ENCODE measurements around the gene SMYD4. TPM values are rescaled to one million over a fixed set of nuclear protein-coding genes. Genes with fewer than 3 reads are reported as not detected.

SMYD4 gene
- total and polyA plus RNA-seq, 2 experiments from 2014 or later, result 17.0 to 21.9 TPM

DNA sequence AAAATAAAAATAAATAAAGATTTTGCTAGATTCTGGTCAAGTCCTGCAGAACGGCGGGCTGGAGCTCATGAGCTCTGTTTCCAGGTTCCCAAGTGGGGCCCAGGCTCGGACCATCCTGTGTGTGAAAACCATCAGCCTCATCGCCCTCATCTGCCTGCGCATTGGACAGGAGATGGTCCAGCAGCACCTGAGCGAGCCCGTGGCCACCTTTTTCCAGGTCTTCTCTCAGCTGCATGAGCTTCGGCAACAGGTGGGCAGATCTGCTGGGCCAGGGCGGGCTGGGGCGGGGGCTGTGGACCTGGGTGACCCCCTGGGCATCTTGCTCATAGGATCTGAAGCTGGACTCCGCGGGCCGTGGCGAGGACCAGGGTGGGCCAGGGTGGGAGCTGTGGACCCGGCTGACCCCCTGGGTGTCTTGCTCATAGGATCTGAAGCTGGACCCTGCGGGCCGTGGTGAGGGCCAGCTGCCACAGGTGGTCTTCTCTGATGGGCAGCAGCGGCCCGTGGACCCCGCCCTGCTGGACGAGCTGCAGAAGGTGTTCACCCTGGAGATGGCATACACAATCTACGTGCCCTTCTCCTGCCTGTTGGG, 97.4 kb downstream of the SMYD4 start:
- H3K27ac ChIP-seq (ENCODE audit: low read depth), result no peak overlapping the region
- H3K36me3 ChIP-seq (ENCODE audit: insufficient read depth), result no peaks in the 10 kb centered on the region
- H2AFZ ChIP-seq, result no peak overlapping the region

More for the DNA sequence above, 97.4 kb downstream of the SMYD4 start:
- Mint-ChIP-seq H3K27me3 (ENCODE audit: insufficient read depth, low read depth, poor library complexity) (peaks cover 18% of the 10 kb centered on the region), H3K36me3 (ENCODE audit: low read depth) (peaks cover 13% of the 10 kb centered on the region), H3K27ac (no peak overlapping the region), H3K4me1 (peaks cover 3% of the 10 kb centered on the region; the same call in 2 of the 3 replicates), H3K9me3 (peaks cover 5% of the 10 kb centered on the region; the same call in 2 of the 3 replicates), H3K4me3 (no peak overlapping the region)
- no peaks in the 10 kb centered on the region for H4K20me1 ChIP-seq (replicated peaks; ENCODE audit: insufficient read depth)
- DNase-seq (ENCODE audit: low spot score), result no peak
- H3K4me1 ChIP-seq (ENCODE audit: insufficient read depth), result no peaks in the 10 kb centered on the region
- H3K27me3 ChIP-seq (ENCODE audit: insufficient read depth), result no peaks in the 10 kb centered on the region
- H3F3A ChIP-seq (replicated peaks; ENCODE audit: low read depth), result no peaks in the 10 kb centered on the region
- H3K9me2 ChIP-seq (ENCODE audit: insufficient read depth), result no peaks in the 10 kb centered on the region
- TF ChIP-seq, protein P1, sequence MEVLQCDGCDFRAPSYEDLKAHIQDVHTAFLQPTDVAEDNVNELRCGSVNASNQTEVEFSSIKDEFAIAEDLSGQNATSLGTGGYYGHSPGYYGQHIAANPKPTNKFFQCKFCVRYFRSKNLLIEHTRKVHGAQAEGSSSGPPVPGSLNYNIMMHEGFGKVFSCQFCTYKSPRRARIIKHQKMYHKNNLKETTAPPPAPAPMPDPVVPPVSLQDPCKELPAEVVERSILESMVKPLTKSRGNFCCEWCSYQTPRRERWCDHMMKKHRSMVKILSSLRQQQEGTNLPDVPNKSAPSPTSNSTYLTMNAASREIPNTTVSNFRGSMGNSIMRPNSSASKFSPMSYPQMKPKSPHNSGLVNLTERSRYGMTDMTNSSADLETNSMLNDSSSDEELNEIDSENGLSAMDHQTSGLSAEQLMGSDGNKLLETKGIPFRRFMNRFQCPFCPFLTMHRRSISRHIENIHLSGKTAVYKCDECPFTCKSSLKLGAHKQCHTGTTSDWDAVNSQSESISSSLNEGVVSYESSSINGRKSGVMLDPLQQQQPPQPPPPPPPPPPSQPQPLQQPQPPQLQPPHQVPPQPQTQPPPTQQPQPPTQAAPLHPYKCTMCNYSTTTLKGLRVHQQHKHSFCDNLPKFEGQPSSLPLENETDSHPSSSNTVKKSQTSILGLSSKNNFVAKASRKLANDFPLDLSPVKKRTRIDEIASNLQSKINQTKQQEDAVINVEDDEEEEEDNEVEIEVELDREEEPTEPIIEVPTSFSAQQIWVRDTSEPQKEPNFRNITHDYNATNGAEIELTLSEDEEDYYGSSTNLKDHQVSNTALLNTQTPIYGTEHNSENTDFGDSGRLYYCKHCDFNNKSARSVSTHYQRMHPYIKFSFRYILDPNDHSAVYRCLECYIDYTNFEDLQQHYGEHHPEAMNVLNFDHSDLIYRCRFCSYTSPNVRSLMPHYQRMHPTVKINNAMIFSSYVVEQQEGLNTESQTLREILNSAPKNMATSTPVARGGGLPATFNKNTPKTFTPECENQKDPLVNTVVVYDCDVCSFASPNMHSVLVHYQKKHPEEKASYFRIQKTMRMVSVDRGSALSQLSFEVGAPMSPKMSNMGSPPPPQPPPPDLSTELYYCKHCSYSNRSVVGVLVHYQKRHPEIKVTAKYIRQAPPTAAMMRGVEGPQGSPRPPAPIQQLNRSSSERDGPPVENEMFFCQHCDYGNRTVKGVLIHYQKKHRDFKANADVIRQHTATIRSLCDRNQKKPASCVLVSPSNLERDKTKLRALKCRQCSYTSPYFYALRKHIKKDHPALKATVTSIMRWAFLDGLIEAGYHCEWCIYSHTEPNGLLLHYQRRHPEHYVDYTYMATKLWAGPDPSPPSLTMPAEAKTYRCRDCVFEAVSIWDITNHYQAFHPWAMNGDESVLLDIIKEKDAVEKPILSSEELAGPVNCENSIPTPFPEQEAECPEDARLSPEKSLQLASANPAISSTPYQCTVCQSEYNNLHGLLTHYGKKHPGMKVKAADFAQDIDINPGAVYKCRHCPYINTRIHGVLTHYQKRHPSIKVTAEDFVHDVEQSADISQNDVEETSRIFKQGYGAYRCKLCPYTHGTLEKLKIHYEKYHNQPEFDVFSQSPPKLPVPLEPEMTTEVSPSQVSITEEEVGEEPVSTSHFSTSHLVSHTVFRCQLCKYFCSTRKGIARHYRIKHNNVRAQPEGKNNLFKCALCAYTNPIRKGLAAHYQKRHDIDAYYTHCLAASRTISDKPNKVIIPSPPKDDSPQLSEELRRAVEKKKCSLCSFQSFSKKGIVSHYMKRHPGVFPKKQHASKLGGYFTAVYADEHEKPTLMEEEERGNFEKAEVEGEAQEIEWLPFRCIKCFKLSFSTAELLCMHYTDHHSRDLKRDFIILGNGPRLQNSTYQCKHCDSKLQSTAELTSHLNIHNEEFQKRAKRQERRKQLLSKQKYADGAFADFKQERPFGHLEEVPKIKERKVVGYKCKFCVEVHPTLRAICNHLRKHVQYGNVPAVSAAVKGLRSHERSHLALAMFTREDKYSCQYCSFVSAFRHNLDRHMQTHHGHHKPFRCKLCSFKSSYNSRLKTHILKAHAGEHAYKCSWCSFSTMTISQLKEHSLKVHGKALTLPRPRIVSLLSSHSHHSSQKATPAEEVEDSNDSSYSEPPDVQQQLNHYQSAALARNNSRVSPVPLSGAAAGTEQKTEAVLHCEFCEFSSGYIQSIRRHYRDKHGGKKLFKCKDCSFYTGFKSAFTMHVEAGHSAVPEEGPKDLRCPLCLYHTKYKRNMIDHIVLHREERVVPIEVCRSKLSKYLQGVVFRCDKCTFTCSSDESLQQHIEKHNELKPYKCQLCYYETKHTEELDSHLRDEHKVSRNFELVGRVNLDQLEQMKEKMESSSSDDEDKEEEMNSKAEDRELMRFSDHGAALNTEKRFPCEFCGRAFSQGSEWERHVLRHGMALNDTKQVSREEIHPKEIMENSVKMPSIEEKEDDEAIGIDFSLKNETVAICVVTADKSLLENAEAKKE (CRISPR knock-in tag; IDR thresholded peaks at IDR 0.05), result no peak
- TF ChIP-seq, protein P2, sequence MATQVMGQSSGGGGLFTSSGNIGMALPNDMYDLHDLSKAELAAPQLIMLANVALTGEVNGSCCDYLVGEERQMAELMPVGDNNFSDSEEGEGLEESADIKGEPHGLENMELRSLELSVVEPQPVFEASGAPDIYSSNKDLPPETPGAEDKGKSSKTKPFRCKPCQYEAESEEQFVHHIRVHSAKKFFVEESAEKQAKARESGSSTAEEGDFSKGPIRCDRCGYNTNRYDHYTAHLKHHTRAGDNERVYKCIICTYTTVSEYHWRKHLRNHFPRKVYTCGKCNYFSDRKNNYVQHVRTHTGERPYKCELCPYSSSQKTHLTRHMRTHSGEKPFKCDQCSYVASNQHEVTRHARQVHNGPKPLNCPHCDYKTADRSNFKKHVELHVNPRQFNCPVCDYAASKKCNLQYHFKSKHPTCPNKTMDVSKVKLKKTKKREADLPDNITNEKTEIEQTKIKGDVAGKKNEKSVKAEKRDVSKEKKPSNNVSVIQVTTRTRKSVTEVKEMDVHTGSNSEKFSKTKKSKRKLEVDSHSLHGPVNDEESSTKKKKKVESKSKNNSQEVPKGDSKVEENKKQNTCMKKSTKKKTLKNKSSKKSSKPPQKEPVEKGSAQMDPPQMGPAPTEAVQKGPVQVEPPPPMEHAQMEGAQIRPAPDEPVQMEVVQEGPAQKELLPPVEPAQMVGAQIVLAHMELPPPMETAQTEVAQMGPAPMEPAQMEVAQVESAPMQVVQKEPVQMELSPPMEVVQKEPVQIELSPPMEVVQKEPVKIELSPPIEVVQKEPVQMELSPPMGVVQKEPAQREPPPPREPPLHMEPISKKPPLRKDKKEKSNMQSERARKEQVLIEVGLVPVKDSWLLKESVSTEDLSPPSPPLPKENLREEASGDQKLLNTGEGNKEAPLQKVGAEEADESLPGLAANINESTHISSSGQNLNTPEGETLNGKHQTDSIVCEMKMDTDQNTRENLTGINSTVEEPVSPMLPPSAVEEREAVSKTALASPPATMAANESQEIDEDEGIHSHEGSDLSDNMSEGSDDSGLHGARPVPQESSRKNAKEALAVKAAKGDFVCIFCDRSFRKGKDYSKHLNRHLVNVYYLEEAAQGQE (IDR thresholded peaks at IDR 0.05; ENCODE audit: unreplicated experiment), result no peak
- TF ChIP-seq JUNB (IDR thresholded peaks at IDR 0.05; ENCODE audit: unreplicated experiment) (no peak), EZH2phosphoT487 (IDR thresholded peaks at IDR 0.05; ENCODE audit: unreplicated experiment) (no peak), POLR2AphosphoS5 (IDR thresholded peaks at IDR 0.05; ENCODE audit: low read depth) (no peak)
- no peak overlapping the region for H3K4me3 ChIP-seq
- no peak for ATAC-seq
- no peaks in the 10 kb centered on the region for H3K79me2 ChIP-seq (replicated peaks; ENCODE audit: insufficient read depth)
- no peak overlapping the region for H3K4me2 ChIP-seq
